Measurements from ENCODE around the gene ZNF124.
A peak's percentile ranks its signal among the peaks of the same experiment; 100 is the strongest.
"Not testable (repeated sequence)": the region's sequence is repeated elsewhere in the genome, so short reads cannot be mapped to it uniquely, and the experiment has no call there.

Gene ZNF124

GRCh38 chr1:247146671-247147070, 25.1 kb downstream of the ZNF124 start:
- H3K4me3 ChIP-seq (ENCODE audit: low read length): no peak overlapping the region
- DNase-seq (ENCODE audit: low read depth): no peak
- TF ChIP-seq, protein P1, sequence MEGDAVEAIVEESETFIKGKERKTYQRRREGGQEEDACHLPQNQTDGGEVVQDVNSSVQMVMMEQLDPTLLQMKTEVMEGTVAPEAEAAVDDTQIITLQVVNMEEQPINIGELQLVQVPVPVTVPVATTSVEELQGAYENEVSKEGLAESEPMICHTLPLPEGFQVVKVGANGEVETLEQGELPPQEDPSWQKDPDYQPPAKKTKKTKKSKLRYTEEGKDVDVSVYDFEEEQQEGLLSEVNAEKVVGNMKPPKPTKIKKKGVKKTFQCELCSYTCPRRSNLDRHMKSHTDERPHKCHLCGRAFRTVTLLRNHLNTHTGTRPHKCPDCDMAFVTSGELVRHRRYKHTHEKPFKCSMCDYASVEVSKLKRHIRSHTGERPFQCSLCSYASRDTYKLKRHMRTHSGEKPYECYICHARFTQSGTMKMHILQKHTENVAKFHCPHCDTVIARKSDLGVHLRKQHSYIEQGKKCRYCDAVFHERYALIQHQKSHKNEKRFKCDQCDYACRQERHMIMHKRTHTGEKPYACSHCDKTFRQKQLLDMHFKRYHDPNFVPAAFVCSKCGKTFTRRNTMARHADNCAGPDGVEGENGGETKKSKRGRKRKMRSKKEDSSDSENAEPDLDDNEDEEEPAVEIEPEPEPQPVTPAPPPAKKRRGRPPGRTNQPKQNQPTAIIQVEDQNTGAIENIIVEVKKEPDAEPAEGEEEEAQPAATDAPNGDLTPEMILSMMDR (IDR thresholded peaks at IDR 0.05; ENCODE audit: insufficient read depth, low read depth, low read length, missing control alignments): peak; percentile 30

DNA sequence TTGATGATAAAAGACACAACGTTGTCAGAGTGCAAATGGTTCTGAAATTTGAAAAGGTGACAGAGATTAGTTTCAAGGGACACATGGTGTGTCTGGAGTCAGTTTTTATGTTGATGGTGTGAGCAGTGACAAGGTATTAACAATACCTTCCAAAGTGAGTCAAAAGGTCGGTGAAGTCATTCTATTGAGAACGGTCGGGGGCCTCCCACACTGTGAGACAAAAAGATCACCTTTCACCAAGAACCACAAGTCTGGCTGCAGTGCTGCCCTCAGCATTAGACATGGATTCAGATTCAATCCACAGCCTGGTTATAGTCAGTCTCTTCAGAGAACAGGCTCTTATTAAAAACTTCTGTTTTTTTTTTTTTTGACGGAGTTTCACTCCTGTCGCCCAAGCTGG, 26.5 kb downstream of the ZNF124 start:
- H3K4me3 ChIP-seq (ENCODE audit: low read length): no peak overlapping the region
- DNase-seq (ENCODE audit: low read depth): no peak
- TF ChIP-seq, protein P1 (IDR thresholded peaks at IDR 0.05; ENCODE audit: insufficient read depth, low read depth, low read length, missing control alignments): no peak

DNA sequence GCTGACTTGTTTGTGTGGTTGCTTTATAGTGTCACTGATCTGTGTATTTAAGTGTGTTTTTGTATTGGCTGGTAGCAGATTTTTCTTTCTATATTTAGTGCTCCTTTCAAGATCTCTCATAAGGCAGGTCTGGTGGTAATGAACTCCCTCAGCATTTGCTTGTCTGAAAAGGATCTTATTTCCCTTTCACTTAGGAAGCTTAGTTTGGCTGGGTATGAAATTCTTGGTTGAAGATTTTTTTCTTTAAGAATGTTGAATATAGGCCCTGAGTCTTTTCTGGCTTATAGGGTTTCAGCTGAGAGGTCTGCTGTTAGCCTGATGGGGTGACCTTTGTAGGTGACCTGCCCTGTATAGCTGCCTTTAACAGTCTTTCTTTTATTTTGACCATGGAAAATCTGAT, 32.3 kb downstream of the ZNF124 start:
- not testable (repeated sequence) for DNase-seq (ENCODE audit: low read depth); H3K4me3 ChIP-seq (ENCODE audit: low read length)

DNA sequence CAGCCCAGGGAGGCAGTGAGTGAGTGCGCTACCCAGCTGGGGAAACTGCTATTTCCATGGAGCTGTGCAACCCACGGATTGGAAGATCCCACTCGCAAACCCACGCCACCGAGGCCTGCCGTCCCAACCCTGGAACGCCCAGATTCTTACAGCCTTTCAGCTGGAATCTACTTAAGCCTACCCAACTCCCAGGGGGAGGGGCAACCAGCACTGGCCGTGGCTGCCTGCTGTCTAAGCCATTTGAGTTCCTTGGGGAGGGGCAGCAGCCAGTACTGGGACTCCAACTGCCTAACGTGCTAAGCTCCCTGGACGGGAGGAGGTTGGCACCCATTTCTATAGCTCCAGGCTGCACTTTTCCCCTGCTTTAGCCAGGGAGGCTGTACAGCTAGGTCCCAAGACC, 40.6 kb downstream of the ZNF124 start:
- no peak for DNase-seq (ENCODE audit: low read depth)
- TF ChIP-seq, protein P1 (IDR thresholded peaks at IDR 0.05; ENCODE audit: insufficient read depth, low read depth, low read length, missing control alignments): no peak
- H3K4me3 ChIP-seq (ENCODE audit: low read length): no peak overlapping the region

DNA sequence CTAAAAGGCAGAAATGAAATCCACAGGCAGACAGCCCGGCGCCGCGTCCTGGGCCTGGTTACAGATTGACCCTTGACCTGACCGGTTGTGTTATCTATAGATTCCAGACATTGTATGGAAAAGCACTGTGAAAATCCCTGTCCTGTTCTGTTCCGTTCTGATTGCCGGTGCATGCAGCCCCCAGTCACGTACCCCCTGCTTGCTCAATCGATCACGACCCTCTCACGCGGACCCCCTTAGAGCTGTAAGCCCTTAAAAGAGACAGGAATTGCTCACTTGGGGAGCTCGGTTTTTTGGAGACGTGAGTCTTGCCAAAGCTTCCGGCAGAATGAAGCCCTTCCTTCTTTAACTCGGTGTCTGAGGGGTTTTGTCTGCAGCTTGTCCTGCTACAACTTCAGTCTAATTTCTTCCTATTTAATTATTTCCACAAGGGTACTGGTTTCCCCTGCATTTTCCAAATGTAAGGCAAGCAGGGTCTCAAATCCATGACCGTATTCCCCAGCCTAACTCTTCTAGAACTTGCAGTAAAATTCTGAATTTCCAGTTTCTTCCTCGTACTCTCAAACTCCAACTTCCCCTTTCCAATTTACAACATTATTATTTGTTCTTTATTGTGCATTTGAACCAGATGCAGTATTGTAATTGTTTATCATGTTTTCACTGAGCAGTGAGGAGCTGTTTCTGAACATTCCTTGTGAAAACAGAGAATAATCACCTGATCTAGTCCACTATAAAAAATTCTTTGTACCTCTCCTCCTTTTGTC, 44.1 kb downstream of the ZNF124 start:
- DNase-seq (ENCODE audit: low read depth): not testable (repeated sequence)
- peak overlapping the region; percentile 8 for H3K4me3 ChIP-seq (ENCODE audit: low read length)

DNA sequence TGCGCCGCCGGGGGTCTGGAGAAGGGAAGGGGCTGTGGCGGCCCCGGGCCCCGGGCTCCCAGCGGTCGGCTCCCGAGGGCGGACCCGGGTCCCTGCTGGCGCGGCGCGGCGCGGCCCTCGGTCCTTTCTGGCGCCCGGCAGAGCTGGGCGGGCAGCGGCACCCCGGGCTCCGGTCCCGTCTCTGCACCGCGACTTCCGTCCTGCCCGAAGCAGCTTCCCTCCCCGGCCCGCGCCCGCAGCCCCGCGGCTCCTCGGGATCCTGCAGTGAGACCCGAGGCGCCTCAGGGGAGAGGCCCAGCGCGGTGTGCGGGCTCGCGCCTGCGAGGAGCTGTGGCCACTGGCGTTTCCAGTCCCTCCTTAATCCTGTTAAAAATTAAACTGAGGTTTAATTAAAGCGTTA, 45.2 kb downstream of the ZNF124 start:
- not testable (repeated sequence) for H3K4me3 ChIP-seq (ENCODE audit: low read length); DNase-seq (ENCODE audit: low read depth)

GRCh38 chr1:247126166-247126565, 45.7 kb downstream of the ZNF124 start:
- not testable (repeated sequence) for H3K4me3 ChIP-seq (ENCODE audit: low read length); DNase-seq (ENCODE audit: low read depth)

GRCh38 chr1:247121382-247121781, 50.4 kb downstream of the ZNF124 start:
- no peak for DNase-seq (ENCODE audit: low read depth)
- TF ChIP-seq, protein P1 (IDR thresholded peaks at IDR 0.05; ENCODE audit: insufficient read depth, low read depth, low read length, missing control alignments): no peak
- H3K4me3 ChIP-seq (ENCODE audit: low read length): no peak overlapping the region

DNA sequence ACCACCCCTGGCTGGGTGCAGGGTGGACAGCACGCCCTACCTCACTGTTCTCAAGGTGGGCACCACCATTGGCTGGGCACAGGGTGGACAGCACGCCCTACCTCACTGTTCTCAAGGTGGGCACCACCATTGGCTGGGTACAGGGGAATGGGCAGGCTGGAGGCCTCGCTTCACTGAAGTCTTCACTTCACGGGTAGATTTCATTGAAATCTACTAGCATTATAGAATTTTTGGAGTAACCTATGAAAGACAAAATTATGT, 51.5 kb downstream of the ZNF124 start:
- DNase-seq (ENCODE audit: low read depth); H3K4me3 ChIP-seq (ENCODE audit: low read length): not testable (repeated sequence)

Measured in epithelial cell of esophagus (primary cell).